Measurements from ENCODE around the gene SLC15A5.

The SLC15A5 gene

GRCh38 chr12:16258963-16259362, 18.5 kb downstream of the SLC15A5 start:
- no peak for ATAC-seq

GRCh38 chr12:16246264-16246663, 31.2 kb downstream of the SLC15A5 start:
- ATAC-seq = no peak

- no peak for ATAC-seq
Measured at GRCh38 chr12:16245209-16245608, 32.3 kb downstream of the SLC15A5 start.

GRCh38 chr12:16243487-16244412, 33.7 kb downstream of the SLC15A5 start:
- no peak for ATAC-seq

- ATAC-seq = no peak
Measured at GRCh38 chr12:16241346-16241745, 36.1 kb downstream of the SLC15A5 start.

GRCh38 chr12:16238661-16239060, 38.8 kb downstream of the SLC15A5 start:
- no peak for ATAC-seq

- no peak for ATAC-seq
Measured at GRCh38 chr12:16229676-16230075, 47.8 kb downstream of the SLC15A5 start.

- ATAC-seq = no peak
Measured at GRCh38 chr12:16228067-16228466, 49.4 kb downstream of the SLC15A5 start.

GRCh38 chr12:16225692-16226091, 51.8 kb downstream of the SLC15A5 start:
- ATAC-seq = no peak

GRCh38 chr12:16224196-16224595, 53.3 kb downstream of the SLC15A5 start:
- no peak for ATAC-seq

GRCh38 chr12:16221776-16222175, 55.7 kb downstream of the SLC15A5 start:
- ATAC-seq = no peak

- no peak for ATAC-seq
Measured at GRCh38 chr12:16220120-16220519, 57.4 kb downstream of the SLC15A5 start.

GRCh38 chr12:16218934-16219751, 58.3 kb downstream of the SLC15A5 start:
- ATAC-seq = no peak

GRCh38 chr12:16218234-16218633, 59.3 kb downstream of the SLC15A5 start:
- ATAC-seq = no peak

GRCh38 chr12:16211731-16212130, 65.8 kb downstream of the SLC15A5 start:
- no peak for ATAC-seq

- no peak for ATAC-seq
Measured at GRCh38 chr12:16198884-16199283, 78.6 kb downstream of the SLC15A5 start.

GRCh38 chr12:16197600-16197999, 79.9 kb downstream of the SLC15A5 start:
- ATAC-seq = no peak

GRCh38 chr12:16189849-16190248, 87.6 kb downstream of the SLC15A5 start:
- no peak for ATAC-seq

- ATAC-seq = no peak
Measured at GRCh38 chr12:16187660-16188059, 89.8 kb downstream of the SLC15A5 start.

GRCh38 chr12:16184681-16185080, 92.8 kb downstream of the SLC15A5 start:
- no peak for ATAC-seq

GRCh38 chr12:16183541-16183940, 93.9 kb downstream of the SLC15A5 start:
- ATAC-seq = no peak

- no peak for ATAC-seq
Measured at GRCh38 chr12:16175840-16176239, 101.6 kb downstream of the SLC15A5 start.

- no peak for ATAC-seq
Measured at GRCh38 chr12:16174282-16174681, 103.2 kb downstream of the SLC15A5 start.

GRCh38 chr12:16171348-16171747, 106.1 kb downstream of the SLC15A5 start:
- ATAC-seq = no peak

Data from activated CD4-positive, CD25-positive, alpha-beta regulatory T cell treated with anti-CD3 and anti-CD28 coated beads, Interleukin-2, amount 50 U/mL, for 24 hours (primary cell).